ENCODE measurements around the gene INSM1. TPM values are rescaled to one million over a fixed set of nuclear protein-coding genes. Genes with fewer than 3 reads are reported as not detected.

The INSM1 gene
- polyA plus RNA-seq, 1 of the 3 experiments (the other 2 are of a cell fraction): not detected

DNA sequence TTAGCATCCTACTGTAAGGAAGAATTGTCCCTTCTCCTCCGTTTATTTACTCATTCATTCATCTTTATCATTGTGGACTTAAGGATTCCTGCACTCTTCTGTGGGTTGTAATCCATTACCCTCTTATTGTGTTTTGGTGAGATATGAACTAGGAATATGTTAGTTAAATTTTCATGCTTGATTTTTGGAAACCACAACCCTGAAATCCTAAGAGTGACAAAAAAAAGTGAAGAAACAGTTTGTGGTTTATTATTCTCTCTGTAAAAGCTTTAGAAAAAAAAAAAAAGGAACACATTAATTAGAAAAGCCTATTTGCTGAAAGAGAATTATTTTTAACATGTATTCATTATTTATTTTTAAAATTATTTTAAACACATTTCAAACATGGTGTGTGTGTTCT is 36.7 kb upstream of the INSM1 start (continued):
- no peak for TF ChIP-seq SIN3A (IDR thresholded peaks at IDR 0.05; ENCODE audit: borderline replicate concordance, low read depth, low read length)

DNA sequence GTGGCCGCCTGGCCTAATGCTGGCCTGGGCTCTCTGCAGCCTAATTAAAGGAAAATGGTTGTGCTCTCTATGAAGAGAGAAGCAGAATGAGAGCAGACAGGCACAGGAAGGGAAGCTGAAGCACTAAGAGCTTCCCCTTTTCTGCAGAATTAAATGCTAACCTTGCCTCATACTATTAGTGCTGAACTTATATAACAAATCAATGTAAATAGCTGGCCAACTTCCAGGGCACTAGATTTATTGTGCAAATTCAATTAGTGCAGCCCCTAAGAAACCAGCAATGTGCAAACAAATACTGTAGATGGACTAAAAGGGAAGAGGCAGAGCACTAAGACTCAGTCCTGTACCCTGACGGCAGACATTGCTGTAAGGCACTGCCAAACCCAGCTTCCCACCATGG is 36.1 kb upstream of the INSM1 start:
- no peaks in the 10 kb centered on the region for H4K20me1 ChIP-seq (ENCODE audit: insufficient read depth)
- H3K9ac ChIP-seq: no peak overlapping the region
- no peaks in the 10 kb centered on the region for H3K36me3 ChIP-seq (replicated peaks in 1 of 2; ENCODE audit: control insufficient read depth in 1 of 2, insufficient read depth in 2 of 2, low read length in 1 of 2)
- no peaks in the 10 kb centered on the region for H3F3A ChIP-seq (replicated peaks; ENCODE audit: insufficient read depth)
- TF ChIP-seq YY1 (IDR thresholded peaks at IDR 0.05; ENCODE audit: low read depth) (no peak), ELF1 (IDR thresholded peaks at IDR 0.05) (no peak)
- H3K4me1 ChIP-seq (ENCODE audit: control insufficient read depth in 1 of 2, insufficient read depth in 2 of 2, low read depth in 1 of 2, low read length in 1 of 2): no peaks in the 10 kb centered on the region
- no peaks in the 10 kb centered on the region for H3K9me3 ChIP-seq
- DNase-seq: no peak
- H3K27ac ChIP-seq (ENCODE audit: low read depth in 2 of 2, low read length in 1 of 2): no peak overlapping the region
- no peaks in the 10 kb centered on the region for H3K79me2 ChIP-seq (ENCODE audit: insufficient read depth)
- CTCF ChIA-PET: no interaction called here
- POLR2A ChIA-PET: no interaction called here
- H3K9me2 ChIP-seq: no peaks in the 10 kb centered on the region
- no peak overlapping the region for H3K4me3 ChIP-seq (ENCODE audit: low read depth in 2 of 2, low read length in 1 of 2)
- H3K27me3 ChIP-seq (ENCODE audit: insufficient read depth): no peaks in the 10 kb centered on the region; the same call in 1 of the 2 replicates
- H2AFZ ChIP-seq (ENCODE audit: low read depth): no peak overlapping the region
- 72% methylated on average over 2 of the region's 2 CpGs for WGBS (ENCODE audit: low lambda C conversion rate)
- no peak overlapping the region for H3K4me2 ChIP-seq

DNA sequence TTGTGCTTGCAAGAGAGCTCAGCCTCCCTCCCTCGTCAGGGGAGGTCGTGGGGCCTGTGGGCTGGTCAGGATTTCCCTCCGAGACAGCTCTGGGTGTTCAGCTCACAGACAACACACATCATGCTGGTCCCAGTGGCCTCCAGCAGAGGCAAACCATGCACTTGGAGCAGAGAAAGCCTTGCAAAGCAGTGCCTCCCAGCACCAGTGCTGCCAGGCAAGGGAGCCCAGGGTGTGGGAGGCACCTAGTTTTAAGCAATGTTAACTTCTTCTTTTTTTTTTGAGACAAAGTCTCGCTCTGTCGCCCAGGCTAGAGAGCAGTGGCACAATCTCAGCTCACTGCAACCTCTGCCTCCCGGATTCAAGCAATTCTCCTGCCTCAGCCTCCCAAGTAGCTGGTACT is 34.0 kb upstream of the INSM1 start:
- TF ChIP-seq, protein P1, sequence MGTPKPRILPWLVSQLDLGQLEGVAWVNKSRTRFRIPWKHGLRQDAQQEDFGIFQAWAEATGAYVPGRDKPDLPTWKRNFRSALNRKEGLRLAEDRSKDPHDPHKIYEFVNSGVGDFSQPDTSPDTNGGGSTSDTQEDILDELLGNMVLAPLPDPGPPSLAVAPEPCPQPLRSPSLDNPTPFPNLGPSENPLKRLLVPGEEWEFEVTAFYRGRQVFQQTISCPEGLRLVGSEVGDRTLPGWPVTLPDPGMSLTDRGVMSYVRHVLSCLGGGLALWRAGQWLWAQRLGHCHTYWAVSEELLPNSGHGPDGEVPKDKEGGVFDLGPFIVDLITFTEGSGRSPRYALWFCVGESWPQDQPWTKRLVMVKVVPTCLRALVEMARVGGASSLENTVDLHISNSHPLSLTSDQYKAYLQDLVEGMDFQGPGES (IDR thresholded peaks at IDR 0.05; ENCODE audit: low read depth, low read length): no peak
- TF ChIP-seq TEAD4 (IDR thresholded peaks at IDR 0.05; ENCODE audit: borderline replicate concordance, insufficient read depth): no peak
- TF ChIP-seq, protein P2, sequence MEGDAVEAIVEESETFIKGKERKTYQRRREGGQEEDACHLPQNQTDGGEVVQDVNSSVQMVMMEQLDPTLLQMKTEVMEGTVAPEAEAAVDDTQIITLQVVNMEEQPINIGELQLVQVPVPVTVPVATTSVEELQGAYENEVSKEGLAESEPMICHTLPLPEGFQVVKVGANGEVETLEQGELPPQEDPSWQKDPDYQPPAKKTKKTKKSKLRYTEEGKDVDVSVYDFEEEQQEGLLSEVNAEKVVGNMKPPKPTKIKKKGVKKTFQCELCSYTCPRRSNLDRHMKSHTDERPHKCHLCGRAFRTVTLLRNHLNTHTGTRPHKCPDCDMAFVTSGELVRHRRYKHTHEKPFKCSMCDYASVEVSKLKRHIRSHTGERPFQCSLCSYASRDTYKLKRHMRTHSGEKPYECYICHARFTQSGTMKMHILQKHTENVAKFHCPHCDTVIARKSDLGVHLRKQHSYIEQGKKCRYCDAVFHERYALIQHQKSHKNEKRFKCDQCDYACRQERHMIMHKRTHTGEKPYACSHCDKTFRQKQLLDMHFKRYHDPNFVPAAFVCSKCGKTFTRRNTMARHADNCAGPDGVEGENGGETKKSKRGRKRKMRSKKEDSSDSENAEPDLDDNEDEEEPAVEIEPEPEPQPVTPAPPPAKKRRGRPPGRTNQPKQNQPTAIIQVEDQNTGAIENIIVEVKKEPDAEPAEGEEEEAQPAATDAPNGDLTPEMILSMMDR (IDR thresholded peaks at IDR 0.05): no peak
- no peak for TF ChIP-seq NRF1 (IDR thresholded peaks at IDR 0.05; ENCODE audit: low read depth, low read length)
- no peak for TF ChIP-seq YY1 (IDR thresholded peaks at IDR 0.05; ENCODE audit: low read depth)
- no peak for TF ChIP-seq GATA2 (CRISPR knock-in tag; IDR thresholded peaks at IDR 0.05)
- TF ChIP-seq FOXM1 (IDR thresholded peaks at IDR 0.05; ENCODE audit: low read depth): no peak
- TF ChIP-seq SIN3A (IDR thresholded peaks at IDR 0.05; ENCODE audit: borderline replicate concordance, low read depth, low read length): no peak
- ChIA-PET CTCF (interaction anchor here (2.4 kb wide), 1 partner anchor 250 kb away, joined by 8 read pairs; no protein-coding TSS in a partner anchor), POLR2A (no interaction called here)

More for the DNA sequence above, 34.0 kb upstream of the INSM1 start:
- Histone ChIP-seq H3K36me3 (replicated peaks in 1 of 2; ENCODE audit: control insufficient read depth in 1 of 2, insufficient read depth in 2 of 2, low read length in 1 of 2) (no peaks in the 10 kb centered on the region), H4K20me1 (ENCODE audit: insufficient read depth) (no peaks in the 10 kb centered on the region), H3F3A (replicated peaks; ENCODE audit: insufficient read depth) (no peaks in the 10 kb centered on the region), H3K4me3 (ENCODE audit: low read depth in 2 of 2, low read length in 1 of 2) (no peak overlapping the region), H3K9me3 (no peaks in the 10 kb centered on the region), H3K9ac (no peak overlapping the region), H3K4me2 (no peak overlapping the region), H3K79me2 (ENCODE audit: insufficient read depth) (no peaks in the 10 kb centered on the region), H2AFZ (ENCODE audit: low read depth) (no peak overlapping the region), H3K27ac (ENCODE audit: low read depth in 2 of 2, low read length in 1 of 2) (no peak overlapping the region), H3K9me2 (no peaks in the 10 kb centered on the region), H3K4me1 (ENCODE audit: control insufficient read depth in 1 of 2, insufficient read depth in 2 of 2, low read depth in 1 of 2, low read length in 1 of 2) (no peaks in the 10 kb centered on the region), H3K27me3 (ENCODE audit: insufficient read depth) (no peaks in the 10 kb centered on the region; the same call in 1 of the 2 replicates)
- 46% methylated on average over 6 of the region's 6 CpGs for WGBS (ENCODE audit: low lambda C conversion rate)
- no peak for DNase-seq

Measured in SK-N-SH (cell line).